GM12878 (cell line): Measurements from ENCODE around the gene TMEM132C. TPM values are rescaled to one million over a fixed set of nuclear protein-coding genes. Genes with fewer than 3 reads are reported as not detected.
A peak's percentile ranks its signal among the peaks of the same experiment; 100 is the strongest.

Experiments
- ATAC-seq: fragments of 200-7000 bp; cut with Tn5 transposase; 3 replicates; pipeline ENCODE4 v1.9.1; 2020; ENCODE audit warnings: mild to moderate bottlenecking, moderate library complexity
- BruUV-seq: library from RNA; stranded (reverse); fragments of 400-500 nt; replicated peaks from 2 replicates; lab custom pipeline; 2021; lab: Mats Ljungman, UMichigan
- CTCF ChIA-PET: fragments of 300-600 bp; sonication (Branson Sonifier 250); formaldehyde crosslinking; extraction: SDS; loops from one replicate; lab custom pipeline; 2021; ENCODE audit warnings: inconsistent platforms; lab: Yijun Ruan, JAX
- POLR2A ChIA-PET: fragments of 350-600 bp; formaldehyde crosslinking; extraction: SDS; loops from one replicate; lab custom pipeline; 2021; ENCODE audit warnings: inconsistent platforms; lab: Charles Lee
- RAD21 ChIA-PET: fragments of 300-600 bp; sonication (Branson Sonifier 250); formaldehyde crosslinking; loops from one replicate; lab custom pipeline; 2023; ENCODE audit warnings: antibody characterized with exemption; ENCODE audit not compliant: unreplicated experiment; lab: Charles Lee
- SMC1A ChIA-PET: fragments of 300-600 bp; sonication (Branson Sonifier 250); formaldehyde crosslinking; loops from one replicate; lab custom pipeline; 2023; ENCODE audit not compliant: unreplicated experiment, uncharacterized antibody; lab: Charles Lee
- DNase-seq: peaks from one replicate; pipeline ENCODE4 v3.0.0-alpha.2; 2011; ENCODE audit warnings: low read depth, low spot score
- FAIRE-seq: peaks from 3 replicates; lab custom pipeline; 2011; peaks lifted over from hg19 to GRCh38; lab: Jason Lieb, UNC
- H2AFZ ChIP-seq: 2 replicates; pipeline ENCODE4 v1.6.0; 2011; ENCODE audit warnings: low read depth, low read length, control low read depth; ENCODE audit not compliant: control insufficient read depth
- H3K27ac ChIP-seq: 2 replicates; pipeline ENCODE4 v1.5.1; 2011; ENCODE audit warnings: control low read depth; ENCODE audit not compliant: control insufficient read depth, insufficient read depth
- H3K27me3 ChIP-seq, 2 experiments: replicated peaks in 1 of 2; 2 replicates each; pipeline versions ENCODE4 v1.6.0 to v1.6.1; 2011; ENCODE audit warnings: low read length in 1 of 2; ENCODE audit not compliant: control insufficient read depth in 2 of 2, insufficient read depth in 2 of 2
- H3K36me3 ChIP-seq, 2 experiments: 2 replicates each; pipeline ENCODE4 v1.5.1; 2011; ENCODE audit warnings: low read length in 1 of 2; ENCODE audit not compliant: control insufficient read depth in 2 of 2, insufficient read depth in 2 of 2
- H3K4me1 ChIP-seq: 2 replicates; pipeline ENCODE4 v1.6.1; 2011; ENCODE audit warnings: mild to moderate bottlenecking, low read length, moderate library complexity, mixed read lengths; ENCODE audit not compliant: control insufficient read depth, insufficient read depth
- H3K4me2 ChIP-seq: 2 replicates; pipeline ENCODE4 v1.6.0; 2011; ENCODE audit warnings: control low read depth; ENCODE audit not compliant: control insufficient read depth, insufficient read depth
- H3K4me3 ChIP-seq: fragments of 200-600 bp; sonication (generic); 2 replicates; pipeline ENCODE4 v1.5.1; 2016
- H3K79me2 ChIP-seq: 2 replicates; pipeline ENCODE4 v1.6.0; 2011; ENCODE audit warnings: low read length; ENCODE audit not compliant: control insufficient read depth, insufficient read depth
- H3K9ac ChIP-seq: 2 replicates; pipeline ENCODE4 v1.8.0; 2011; ENCODE audit warnings: low read length, control low read depth, mixed read lengths; ENCODE audit not compliant: control insufficient read depth, insufficient read depth
- H3K9me3 ChIP-seq: replicated peaks from 3 replicates; pipeline ENCODE4 v1.5.1; 2011; ENCODE audit warnings: mild to moderate bottlenecking, low read length; ENCODE audit not compliant: control insufficient read depth, insufficient read depth
- H4K20me1 ChIP-seq: 2 replicates; pipeline ENCODE4 v1.6.0; 2011; ENCODE audit not compliant: control insufficient read depth, insufficient read depth
- EGR1 ChIP-seq, 2 experiments: IDR thresholded peaks; 1 replicate in 1 of 2; 2 replicates in 1 of 2; pipeline ENCODE4 v1.6.1; 2011 to 2012; ENCODE audit warnings: low read depth in 2 of 2, low read length in 2 of 2, borderline replicate concordance in 1 of 2, mild to moderate bottlenecking in 1 of 2, moderate library complexity in 1 of 2
- NFYA ChIP-seq: IDR thresholded peaks from 2 replicates; pipeline ENCODE4 v1.6.1; 2011; ENCODE audit warnings: low read depth, mild to moderate bottlenecking, low read length, improper control_type of control experiment, borderline replicate concordance
- REST ChIP-seq: IDR thresholded peaks from 2 replicates; pipeline ENCODE4 v1.6.1; 2012; ENCODE audit warnings: mild to moderate bottlenecking, low read depth, low read length
- YY1 ChIP-seq: IDR thresholded peaks from 2 replicates; pipeline ENCODE4 v1.6.1; 2011; ENCODE audit warnings: low read depth, mild to moderate bottlenecking, low read length
- ZNF207 ChIP-seq: fragments of 450-650 bp; IDR thresholded peaks from 2 replicates; pipeline ENCODE4 v1.6.1; 2014; ENCODE audit warnings: antibody characterized with exemption, mild to moderate bottlenecking, borderline replicate concordance
- WGBS: methylation state at CpG from one replicate; pipeline ENCODE4 v1.1.6; 2016; ENCODE audit warnings: low lambda C conversion rate; ENCODE audit not compliant: insufficient replicate concordance, insufficient coverage; ENCODE audit errors: missing lambda C conversion rate; 5-methylcytosine and 5-hydroxymethylcytosine counted together
- in situ Hi-C: fragments of 300-500 bp; cut with MboI; formaldehyde crosslinking; loops from 9 replicates; pipeline ENCODE4 v1.14.3; 2018; ENCODE audit warnings: mixed read lengths
- intact Hi-C: fragments of 100-400 bp; cut with micrococcal nuclease; formaldehyde crosslinking; loops from one replicate; pipeline ENCODE4 v1.14.2; 2022; ENCODE audit not compliant: unreplicated experiment
- polyA plus RNA-seq, 11 experiments: library from polyadenylated mRNA; depleted of rRNA in 4 of 11; unstranded in 6 of 11; stranded (reverse) in 5 of 11; fragments of >200 nt; fragmentation: Nextera tagmentation in 4 of 11; fragmentation: Illumina TruSeq in 1 of 11; extraction: Ambion mirVana in 4 of 11; extraction: Trizol in 1 of 11; gene quantifications; 1 replicate in 1 of 11; 2 replicates in 10 of 11; pipeline versions ENCODE4 v1.2.1 to v1.2.3, GENCODE V29; 2011 to 2016; ENCODE audit warnings: inconsistent platforms in 2 of 11, missing spikeins in 2 of 11, low read depth in 1 of 11
- total RNA-seq, 4 experiments: library from RNA; depleted of rRNA in 3 of 4; stranded (reverse); fragments of >200 nt in 3 of 4; fragmentation: Illumina TruSeq in 1 of 4; extraction: Trizol in 1 of 4; gene quantifications; 2 replicates each; pipeline versions ENCODE4 v1.2.1 to v1.2.3, GENCODE V29; 2013 to 2021

Gene TMEM132C
- total and polyA plus RNA-seq, 10 of the 15 experiments (the other 5 are each of a cell fraction or from before 2014, with no cell fraction given) = not detected

DNA sequence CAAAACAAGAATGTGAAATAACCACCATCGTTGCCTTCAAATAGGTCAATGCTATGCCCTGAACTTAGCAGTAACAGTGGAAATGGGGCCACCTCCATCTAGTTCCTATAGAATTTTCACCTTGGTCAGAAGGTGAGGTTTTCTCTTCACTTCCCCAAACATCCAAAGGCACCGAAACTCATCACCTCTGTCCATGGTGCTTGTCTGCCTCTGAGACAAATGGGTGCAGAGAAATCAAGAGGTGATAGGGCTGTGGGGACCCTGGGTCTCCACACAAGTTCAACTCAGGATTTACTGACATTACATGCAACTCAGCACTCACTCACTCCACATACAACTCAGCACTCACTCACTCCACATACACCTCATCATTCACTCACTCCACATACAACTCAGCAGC lies 26.2 kb upstream of the TMEM132C start:
- FAIRE-seq (no peak), DNase-seq (no peak), ATAC-seq (no peak)
- no peaks in the 10 kb centered on the region for H3K27me3 ChIP-seq
- ChIA-PET CTCF (no interaction called here), SMC1A (no interaction called here), RAD21 (no interaction called here), POLR2A (no interaction called here)
- in situ Hi-C loops = no loop called here
- H3K4me1 ChIP-seq = no peaks in the 10 kb centered on the region
- H3K36me3 ChIP-seq = no peaks in the 10 kb centered on the region
- BruUV-seq = no TSS peak
- no peaks in the 10 kb centered on the region for H4K20me1 ChIP-seq
- no peaks in the 10 kb centered on the region for H3K79me2 ChIP-seq
- 3% methylated on average over 2 of the region's 2 CpGs for WGBS
- H3K4me3 ChIP-seq = no peak overlapping the region
- no peak overlapping the region for H3K4me2 ChIP-seq
- no peaks in the 10 kb centered on the region; the same call in 2 of the 3 replicates for H3K9me3 ChIP-seq
- H3K27ac ChIP-seq = no peak overlapping the region
- intact Hi-C loops = no loop called here
- H2AFZ ChIP-seq = no peak overlapping the region
- H3K9ac ChIP-seq = no peak overlapping the region
- TF ChIP-seq NFYA = no peak
- TF ChIP-seq YY1 = no peak
- TF ChIP-seq ZNF207 = no peak
- peak; percentile 63; the same call in 1 of the 2 replicates for TF ChIP-seq REST
- no peak for TF ChIP-seq EGR1 (IDR thresholded peaks at IDR 0.05; ENCODE audit: borderline replicate concordance in 1 of 2, low read depth in 2 of 2, low read length in 2 of 2)
